Retinal pigment epithelial cell (primary cell): ENCODE measurements around the gene CHD2.

ENCODE experiments used
- DNase-seq: peaks from one replicate; pipeline ENCODE4 v3.0.0-alpha.2; 2010; ENCODE audit warnings: low read depth
- H3K4me3 ChIP-seq: 2 replicates; pipeline ENCODE4 v1.5.1; 2011; ENCODE audit warnings: mild to moderate bottlenecking, low read length, control low read depth, moderate library complexity
- CTCF ChIP-seq: conservative IDR thresholded peaks from 2 replicates; pipeline ENCODE4 v1.5.1; 2011; ENCODE audit warnings: low read depth, low read length, control low read depth, inconsistent platforms

CHD2 gene

GRCh38 chr15:92979011-92979701, 79.0 kb downstream of the CHD2 start:
- DNase-seq: peak; percentile 3
- no peak for TF ChIP-seq CTCF
- no peak overlapping the region for H3K4me3 ChIP-seq

- no peak for DNase-seq
- no peak overlapping the region for H3K4me3 ChIP-seq
- no peak for TF ChIP-seq CTCF
Observed at GRCh38 chr15:92981333-92981732, 81.2 kb downstream of the CHD2 start.

GRCh38 chr15:92984161-92984560, 84.0 kb downstream of the CHD2 start:
- DNase-seq: no peak
- no peak overlapping the region for H3K4me3 ChIP-seq
- no peak for TF ChIP-seq CTCF

GRCh38 chr15:92989470-92989869, 89.3 kb downstream of the CHD2 start:
- no peak overlapping the region for H3K4me3 ChIP-seq
- no peak for TF ChIP-seq CTCF
- no peak for DNase-seq

- no peak for DNase-seq
- TF ChIP-seq CTCF: no peak
- H3K4me3 ChIP-seq: no peak overlapping the region
Observed at GRCh38 chr15:92990031-92990430, 89.9 kb downstream of the CHD2 start.

- DNase-seq: no peak
- TF ChIP-seq CTCF: no peak
- no peak overlapping the region for H3K4me3 ChIP-seq
Observed at GRCh38 chr15:92992720-92993119, 92.6 kb downstream of the CHD2 start.

GRCh38 chr15:92997821-92998220, 97.7 kb downstream of the CHD2 start:
- H3K4me3 ChIP-seq: no peak overlapping the region
- no peak for TF ChIP-seq CTCF
- DNase-seq: no peak
